Measurements from ENCODE around the gene PNKD. TPM values are rescaled to one million over a fixed set of nuclear protein-coding genes. Genes with fewer than 3 reads are reported as not detected.

Gene PNKD
- total and polyA plus RNA-seq, 10 of the 15 experiments (the other 5 are each of a cell fraction or from before 2014, with no cell fraction given), result 27.2 to 106 (median 61.3) TPM

DNA sequence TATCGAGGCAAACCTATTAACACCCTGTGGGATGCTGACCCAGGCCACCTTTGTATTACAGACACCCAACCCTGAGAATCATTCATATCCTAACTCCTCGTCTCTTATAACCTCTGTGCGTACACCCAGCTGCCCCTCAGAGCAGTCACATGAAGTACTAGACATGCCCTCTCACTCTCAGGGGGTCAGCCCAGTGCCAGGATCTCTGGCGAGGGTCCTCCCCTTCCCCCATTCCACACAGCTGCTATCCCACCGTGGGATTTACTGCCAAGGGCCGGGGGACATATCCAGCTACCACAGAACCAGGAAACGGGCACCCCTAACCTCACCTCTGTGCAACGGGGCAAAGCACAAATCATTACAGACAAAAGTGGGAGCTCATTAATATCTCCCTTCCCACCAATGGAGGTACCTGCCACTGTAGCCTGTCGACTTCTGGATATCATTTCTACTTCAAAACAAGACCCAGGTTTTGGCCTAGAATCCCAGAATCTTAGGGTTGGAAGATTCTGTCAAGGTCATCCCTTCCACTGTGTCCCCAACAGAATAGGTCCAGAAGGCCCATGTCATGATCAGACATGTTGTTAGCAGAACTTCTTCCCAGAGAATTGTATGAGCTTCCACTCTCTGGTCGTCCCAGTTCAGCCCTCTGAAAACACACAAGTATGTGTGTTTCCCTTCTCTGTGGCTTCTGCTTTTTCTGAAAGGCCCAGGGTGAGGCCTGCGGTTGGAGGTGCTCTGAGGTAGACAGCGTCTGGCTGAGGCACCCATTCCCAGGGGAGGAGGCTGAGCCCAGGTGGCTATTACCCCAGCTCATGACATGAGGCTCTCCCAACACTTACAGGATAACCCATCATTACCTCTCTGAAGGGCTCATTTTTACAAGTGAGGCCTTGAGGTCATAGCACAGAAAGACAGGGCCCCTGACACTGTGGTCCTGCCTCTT lies 20.3 kb downstream of the PNKD start:
- in situ Hi-C loops (cut with MboI) (loop anchor here (25.0 kb wide), 1 partner anchor 97 kb away; the partner anchor contains the start of genes CTDSP1 and SLC11A1), intact Hi-C loops (cut with micrococcal nuclease; ENCODE audit: unreplicated experiment) (loop anchor here (1.0 to 10.0 kb wide), 2 partner anchors 18 to 364 kb away; partner anchors contain the start of genes BCS1L and ZNF142)
- Histone ChIP-seq H3K9ac (ENCODE audit: control insufficient read depth, insufficient read depth, low read length) (peak overlapping the region; percentile 80; the same call in 1 of the 2 replicates), H3K4me3 (peak overlapping the region; percentile 85), H2AFZ (ENCODE audit: control insufficient read depth, low read depth, low read length) (no peak overlapping the region), H3K36me3 (ENCODE audit: control insufficient read depth in 2 of 2, insufficient read depth in 2 of 2, low read length in 1 of 2) (no peaks in the 10 kb centered on the region; a peak in 1 of 4 replicates), H3K27me3 (replicated peaks in 1 of 2; ENCODE audit: control insufficient read depth in 2 of 2, insufficient read depth in 2 of 2, low read length in 1 of 2) (no peaks in the 10 kb centered on the region), H4K20me1 (ENCODE audit: control insufficient read depth, insufficient read depth) (no peaks in the 10 kb centered on the region), H3K79me2 (ENCODE audit: control insufficient read depth, insufficient read depth, low read length) (peaks cover 34% of the 10 kb centered on the region), H3K27ac (ENCODE audit: control insufficient read depth, insufficient read depth) (peak overlapping the region; percentile 72), H3K4me2 (ENCODE audit: control insufficient read depth, insufficient read depth) (peak overlapping the region; percentile 74), H3K9me3 (replicated peaks; ENCODE audit: control insufficient read depth, insufficient read depth, low read length) (no peaks in the 10 kb centered on the region), H3K4me1 (ENCODE audit: control insufficient read depth, insufficient read depth, low read length) (peaks cover 42% of the 10 kb centered on the region)
- SMC1A ChIA-PET (ENCODE audit: uncharacterized antibody, unreplicated experiment), result interaction anchor here (0.7 to 9.5 kb wide), 13 partner anchors 8 to 586 kb away, joined by 3 to 194 read pairs (median 4); partner anchors contain the start of genes AAMP, CATIP, CXCR1 and PNKD
- POLR2A ChIA-PET, result interaction anchor here (0.8 to 3.3 kb wide), 11 partner anchors 8 to 593 kb away, joined by 3 to 19 read pairs (median 5); partner anchors contain the start of genes AAMP and PNKD
- ATAC-seq (peak; percentile 58), DNase-seq (ENCODE audit: low read depth, low spot score) (peak; percentile 80), FAIRE-seq (peak; percentile 75)
- TSS peak; percentile 47 for BruUV-seq (replicated peaks)
- WGBS (ENCODE audit: insufficient coverage, insufficient replicate concordance, low lambda C conversion rate, missing lambda C conversion rate), result 10% methylated on average over 12 of the region's 12 CpGs
- CTCF ChIA-PET, result interaction anchor here (0.6 to 8.2 kb wide), 17 partner anchors 9 to 959 kb away, joined by 3 to 150 read pairs (median 6); partner anchors contain the start of genes AAMP, CATIP and PNKD
- RAD21 ChIA-PET (ENCODE audit: unreplicated experiment), result interaction anchor here (0.7 to 5.9 kb wide), 13 partner anchors 12 to 608 kb away, joined by 3 to 79 read pairs (median 4); partner anchors contain the start of genes AAMP, CATIP and PNKD
- TF ChIP-seq SRF (IDR thresholded peaks at IDR 0.05; ENCODE audit: low read depth in 2 of 2, low read length in 2 of 2), result no peak
- TF ChIP-seq GATAD2B (conservative IDR thresholded peaks at IDR 0.05; ENCODE audit: low read depth), result peak; percentile 27; the same call in 1 of the 2 replicates
- no peak for TF ChIP-seq PRDM15 (CRISPR knock-in tag; IDR thresholded peaks at IDR 0.05)
- peak; percentile 79 for TF ChIP-seq NR2F1 (conservative IDR thresholded peaks at IDR 0.05)
- 0 out of 2 replicates have a peak, but pooled peaks have one; percentile 29 for TF ChIP-seq TBL1XR1 (IDR thresholded peaks at IDR 0.05; ENCODE audit: low read depth, low read length)
- 0 out of 2 replicates have a peak, but pooled peaks have one; percentile 29 for TF ChIP-seq DPF2 (IDR thresholded peaks at IDR 0.05)
- no peak for TF ChIP-seq ZBTB33 (IDR thresholded peaks at IDR 0.05)
- TF ChIP-seq CBFB (IDR thresholded peaks at IDR 0.05; ENCODE audit: low read depth), result peak; percentile 74; the same call in 1 of the 2 replicates
- TF ChIP-seq BCL11A (IDR thresholded peaks at IDR 0.05; ENCODE audit: low read depth, low read length), result peak; percentile 55; the same call in 1 of the 2 replicates
- peak; percentile 70 for TF ChIP-seq ATF7 (IDR thresholded peaks at IDR 0.05; ENCODE audit: low read depth)
- TF ChIP-seq STAT3 (IDR thresholded peaks at IDR 0.05; ENCODE audit: low read depth, low read length), result 0 out of 2 replicates have a peak, but pooled peaks have one; percentile 48
- TF ChIP-seq CREB1 (IDR thresholded peaks at IDR 0.05; ENCODE audit: low read depth), result peak; percentile 55; the same call in 1 of the 2 replicates
- TF ChIP-seq PML (IDR thresholded peaks at IDR 0.05; ENCODE audit: low read length), result no peak
- peak; percentile 71 for TF ChIP-seq MXI1 (IDR thresholded peaks at IDR 0.05; ENCODE audit: low read depth, low read length)
- TF ChIP-seq, protein P1, sequence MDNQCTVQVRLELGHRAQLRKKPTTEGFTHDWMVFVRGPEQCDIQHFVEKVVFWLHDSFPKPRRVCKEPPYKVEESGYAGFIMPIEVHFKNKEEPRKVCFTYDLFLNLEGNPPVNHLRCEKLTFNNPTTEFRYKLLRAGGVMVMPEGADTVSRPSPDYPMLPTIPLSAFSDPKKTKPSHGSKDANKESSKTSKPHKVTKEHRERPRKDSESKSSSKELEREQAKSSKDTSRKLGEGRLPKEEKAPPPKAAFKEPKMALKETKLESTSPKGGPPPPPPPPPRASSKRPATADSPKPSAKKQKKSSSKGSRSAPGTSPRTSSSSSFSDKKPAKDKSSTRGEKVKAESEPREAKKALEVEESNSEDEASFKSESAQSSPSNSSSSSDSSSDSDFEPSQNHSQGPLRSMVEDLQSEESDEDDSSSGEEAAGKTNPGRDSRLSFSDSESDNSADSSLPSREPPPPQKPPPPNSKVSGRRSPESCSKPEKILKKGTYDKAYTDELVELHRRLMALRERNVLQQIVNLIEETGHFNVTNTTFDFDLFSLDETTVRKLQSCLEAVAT (IDR thresholded peaks at IDR 0.05), result peak; percentile 76
